ENCODE data around the gene WDR90.

The WDR90 gene

GRCh38 chr16:680625-680945, 31.4 kb downstream of the WDR90 start:
- no peak for DNase-seq
- Histone ChIP-seq H3K9me3 (no peaks in the 10 kb centered on the region), H3K36me3 (peaks cover 17 to 27% (median 18%) of the 10 kb centered on the region in 3 donors), H3K27ac (peak overlapping the region; percentile 79 to 87), H3K27me3 (peaks cover 0 to 8% of the 10 kb centered on the region in 2 donors), H3K4me3 (peak overlapping the region; percentile 60 to 81), H3K4me1 (peaks cover 3 to 71% (median 54%) of the 10 kb centered on the region in 4 donors)
- intact Hi-C loops (cut with DNase I; ENCODE audit: low total_unique reads), result no loop called here
- no peak for TF ChIP-seq CTCF (IDR thresholded peaks at IDR 0.05)

- peaks cover 17 to 32% (median 18%) of the 10 kb centered on the region in 3 donors for H3K36me3 ChIP-seq
- intact Hi-C loops (cut with DNase I; ENCODE audit: low total_unique reads), result no loop called here
- DNase-seq, result no peak
- no peak for TF ChIP-seq CTCF (IDR thresholded peaks at IDR 0.05)
- H3K27ac ChIP-seq, result peak overlapping the region; percentile 79 to 87
- peak overlapping the region; percentile 60 to 81 for H3K4me3 ChIP-seq
- H3K4me1 ChIP-seq, result peaks cover 3 to 71% (median 51%) of the 10 kb centered on the region in 4 donors
- peaks cover 0 to 8% of the 10 kb centered on the region in 2 donors for H3K27me3 ChIP-seq
- H3K9me3 ChIP-seq, result no peaks in the 10 kb centered on the region
These were observed 32.0 kb downstream of the WDR90 start for GRCh38 chr16:680967-681745.

GRCh38 chr16:681746-682427, 32.7 kb downstream of the WDR90 start:
- no peak for TF ChIP-seq CTCF (IDR thresholded peaks at IDR 0.05)
- DNase-seq, result no peak
- H3K36me3 ChIP-seq, result peaks cover 18 to 39% (median 23%) of the 10 kb centered on the region in 3 donors
- H3K27me3 ChIP-seq, result peaks cover 0 to 3% of the 10 kb centered on the region in 2 donors
- H3K4me3 ChIP-seq, result peak overlapping the region; percentile 60 to 81
- H3K27ac ChIP-seq, result peak overlapping the region in 1 of 2 donors; percentile 79
- no peaks in the 10 kb centered on the region for H3K9me3 ChIP-seq
- intact Hi-C loops (cut with DNase I; ENCODE audit: low total_unique reads), result no loop called here
- peaks cover 3 to 70% (median 50%) of the 10 kb centered on the region in 4 donors for H3K4me1 ChIP-seq

- intact Hi-C loops (cut with DNase I; ENCODE audit: low total_unique reads), result no loop called here
- Histone ChIP-seq H3K4me3 (peak overlapping the region; percentile 59 to 81), H3K4me1 (peaks cover 3 to 67% (median 50%) of the 10 kb centered on the region in 4 donors), H3K9me3 (no peaks in the 10 kb centered on the region), H3K27ac (no peak overlapping the region), H3K27me3 (no peaks in the 10 kb centered on the region), H3K36me3 (peaks cover 18 to 47% (median 24%) of the 10 kb centered on the region in 3 donors)
- no peak for DNase-seq
- no peak for TF ChIP-seq CTCF (IDR thresholded peaks at IDR 0.05)
These were observed 33.6 kb downstream of the WDR90 start for GRCh38 chr16:682493-683395.

DNA sequence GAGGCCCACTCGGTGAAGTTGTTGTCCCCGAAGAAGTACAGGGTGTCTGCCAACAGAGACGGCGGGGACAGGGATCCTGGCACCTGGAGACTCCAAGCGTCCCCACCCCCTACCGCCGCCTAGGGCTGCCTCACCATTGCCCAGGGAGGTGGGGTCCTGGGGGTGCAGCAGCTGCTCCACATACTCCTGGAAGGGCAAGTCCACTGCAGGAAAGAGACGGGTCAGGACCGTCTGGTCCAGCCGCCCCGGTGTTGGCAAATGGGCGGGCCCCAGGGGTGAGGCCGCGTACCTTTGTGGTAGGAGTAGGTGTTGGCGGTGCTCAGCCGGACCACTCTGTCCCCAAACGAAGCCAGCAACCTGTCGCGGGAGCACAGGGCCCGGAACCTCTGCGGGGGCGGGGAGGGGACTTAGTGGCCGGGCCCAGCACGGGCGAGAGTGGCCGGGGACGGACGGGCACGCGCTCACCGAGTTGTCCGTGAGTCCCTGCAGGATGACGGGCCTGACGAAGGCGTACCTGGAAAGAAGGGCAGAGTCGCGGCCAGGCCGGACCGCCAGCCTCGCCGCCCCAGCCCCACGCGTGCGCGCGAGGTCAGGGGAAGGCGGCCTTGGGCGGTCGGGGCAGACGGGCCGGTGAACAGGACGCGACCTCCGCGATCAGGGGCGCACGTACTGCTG, 34.4 kb downstream of the WDR90 start:
- H3K4me1 ChIP-seq, result peaks cover 3 to 67% (median 52%) of the 10 kb centered on the region in 4 donors
- DNase-seq, result no peak
- peaks cover 18 to 50% (median 24%) of the 10 kb centered on the region in 3 donors for H3K36me3 ChIP-seq
- peak overlapping the region; percentile 59 to 60 for H3K4me3 ChIP-seq
- H3K27me3 ChIP-seq, result no peaks in the 10 kb centered on the region
- no peak for TF ChIP-seq CTCF (IDR thresholded peaks at IDR 0.05)
- H3K9me3 ChIP-seq, result no peaks in the 10 kb centered on the region
- intact Hi-C loops (cut with DNase I; ENCODE audit: low total_unique reads), result no loop called here
- peak overlapping the region; percentile 67 to 86 for H3K27ac ChIP-seq
